Measurements from ENCODE around the gene KRT10.
"Not testable (repeated sequence)": the region's sequence is repeated elsewhere in the genome, so short reads cannot be mapped to it uniquely, and the experiment has no call there.

KRT10 gene

DNA sequence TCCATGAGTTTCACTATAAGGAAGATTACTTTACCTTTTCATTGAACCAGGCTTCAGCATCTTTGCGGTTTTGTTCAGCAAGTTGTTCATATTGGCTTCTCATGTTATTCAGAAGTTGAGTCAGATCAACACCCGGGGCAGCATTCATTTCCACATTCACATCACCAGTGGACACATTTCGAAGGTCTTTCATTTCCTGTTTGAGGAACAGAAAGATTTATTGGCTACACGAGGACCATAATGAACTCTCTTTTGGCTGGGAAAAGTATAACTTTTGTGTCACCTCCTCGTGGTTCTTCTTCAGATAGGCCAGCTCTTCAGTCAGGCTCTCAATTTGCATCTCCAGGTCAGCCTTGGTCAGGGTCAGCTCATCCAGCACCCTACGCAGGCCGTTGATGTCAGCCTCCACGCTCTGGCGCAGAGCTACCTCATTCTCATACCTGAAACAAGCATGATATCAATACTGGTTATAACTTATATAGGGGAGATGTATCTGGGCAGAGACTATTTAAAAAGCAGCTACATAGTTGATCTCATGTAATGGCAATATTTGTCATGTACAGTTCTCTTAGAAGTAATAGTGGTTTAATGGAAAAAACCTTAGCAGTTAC, 2.1 kb downstream of the KRT10 start:
- H3K9me3 ChIP-seq (ENCODE audit: control insufficient read depth in 2 of 2, low read length in 2 of 2), result no peaks in the 10 kb centered on the region
- no peak overlapping the region for H3K9ac ChIP-seq (ENCODE audit: low read depth in 1 of 2, low read length in 2 of 2)
- no peaks in the 10 kb centered on the region for H3K27me3 ChIP-seq (ENCODE audit: control insufficient read depth in 2 of 2, insufficient read depth in 2 of 2, low read length in 2 of 2)
- peaks cover 0 to 4% of the 10 kb centered on the region in 2 donors for H3K4me1 ChIP-seq (ENCODE audit: control insufficient read depth in 2 of 2, insufficient read depth in 2 of 2, low read length in 2 of 2)
- no peak overlapping the region for H3K4me3 ChIP-seq (ENCODE audit: low read length in 2 of 2)
- no peak overlapping the region for H3K27ac ChIP-seq (ENCODE audit: low read depth in 2 of 2, low read length in 2 of 2)
- peaks cover 0 to 6% of the 10 kb centered on the region in 2 donors for H3K36me3 ChIP-seq (ENCODE audit: control insufficient read depth in 2 of 2, insufficient read depth in 2 of 2, low read length in 2 of 2)

- Histone ChIP-seq H3K9ac (ENCODE audit: low read depth in 1 of 2, low read length in 2 of 2) (peak overlapping the region in 1 of 2 donors; percentile 49), H3K36me3 (ENCODE audit: control insufficient read depth in 2 of 2, insufficient read depth in 2 of 2, low read length in 2 of 2) (peaks cover 0 to 6% of the 10 kb centered on the region in 2 donors), H3K4me1 (ENCODE audit: control insufficient read depth in 2 of 2, insufficient read depth in 2 of 2, low read length in 2 of 2) (peaks cover 0 to 4% of the 10 kb centered on the region in 2 donors), H3K27me3 (ENCODE audit: control insufficient read depth in 2 of 2, insufficient read depth in 2 of 2, low read length in 2 of 2) (no peaks in the 10 kb centered on the region), H3K4me3 (ENCODE audit: low read length in 2 of 2) (peak overlapping the region; percentile 79 to 89), H3K9me3 (ENCODE audit: control insufficient read depth in 2 of 2, low read length in 2 of 2) (no peaks in the 10 kb centered on the region), H3K27ac (ENCODE audit: low read depth in 2 of 2, low read length in 2 of 2) (peak overlapping the region; percentile 16 to 87)
Observed at GRCh38 chr17:40819528-40820125, 2.8 kb downstream of the KRT10 start.

- H3K9me3 ChIP-seq (ENCODE audit: control insufficient read depth in 2 of 2, low read length in 2 of 2), result no peaks in the 10 kb centered on the region
Observed at GRCh38 chr17:40818733-40819527, 3.5 kb downstream of the KRT10 start.

DNA sequence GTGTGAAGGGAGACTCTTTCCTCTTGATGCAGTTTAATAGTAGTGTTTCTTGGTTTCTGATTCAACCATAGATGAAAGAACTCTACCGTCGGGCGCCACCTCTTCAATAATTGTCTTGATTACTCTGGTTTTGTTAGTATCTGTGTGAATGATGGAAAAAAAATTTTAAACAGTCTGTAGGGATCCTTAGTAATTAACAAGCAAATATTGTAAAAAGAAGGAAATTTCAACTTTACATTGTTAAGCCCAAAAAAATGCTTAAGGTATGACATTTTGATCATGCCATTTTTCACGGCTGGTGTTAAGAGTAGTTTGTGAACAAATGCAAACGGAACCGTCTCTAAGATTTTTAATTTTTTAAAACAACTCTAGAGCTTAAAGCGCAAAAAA, 4.1 kb downstream of the KRT10 start:
- no peaks in the 10 kb centered on the region for H3K9me3 ChIP-seq (ENCODE audit: control insufficient read depth in 2 of 2, low read length in 2 of 2)
- H3K27me3 ChIP-seq (ENCODE audit: control insufficient read depth in 2 of 2, insufficient read depth in 2 of 2, low read length in 2 of 2), result no peaks in the 10 kb centered on the region
- peak overlapping the region; percentile 87 for H3K27ac ChIP-seq (ENCODE audit: low read depth in 2 of 2, low read length in 2 of 2)
- peaks cover 0 to 4% of the 10 kb centered on the region in 2 donors for H3K4me1 ChIP-seq (ENCODE audit: control insufficient read depth in 2 of 2, insufficient read depth in 2 of 2, low read length in 2 of 2)
- H3K36me3 ChIP-seq (ENCODE audit: control insufficient read depth in 2 of 2, insufficient read depth in 2 of 2, low read length in 2 of 2), result peaks cover 0 to 6% of the 10 kb centered on the region in 2 donors
- peak overlapping the region; percentile 79 to 83 for H3K4me3 ChIP-seq (ENCODE audit: low read length in 2 of 2)
- H3K9ac ChIP-seq (ENCODE audit: low read depth in 1 of 2, low read length in 2 of 2), result peak overlapping the region; percentile 1 to 64

More at GRCh38 chr17:40818733-40819527, 3.5 kb downstream of the KRT10 start:
- peak overlapping the region; percentile 79 to 89 for H3K4me3 ChIP-seq (ENCODE audit: low read length in 2 of 2)
- H3K9ac ChIP-seq (ENCODE audit: low read depth in 1 of 2, low read length in 2 of 2), result peak overlapping the region; percentile 49 to 64
- peak overlapping the region; percentile 87 for H3K27ac ChIP-seq (ENCODE audit: low read depth in 2 of 2, low read length in 2 of 2)
- peaks cover 0 to 4% of the 10 kb centered on the region in 2 donors for H3K4me1 ChIP-seq (ENCODE audit: control insufficient read depth in 2 of 2, insufficient read depth in 2 of 2, low read length in 2 of 2)
- H3K27me3 ChIP-seq (ENCODE audit: control insufficient read depth in 2 of 2, insufficient read depth in 2 of 2, low read length in 2 of 2), result no peaks in the 10 kb centered on the region
- peaks cover 0 to 6% of the 10 kb centered on the region in 2 donors for H3K36me3 ChIP-seq (ENCODE audit: control insufficient read depth in 2 of 2, insufficient read depth in 2 of 2, low read length in 2 of 2)

GRCh38 chr17:40817103-40817682, 5.2 kb downstream of the KRT10 start:
- H3K4me3 ChIP-seq (ENCODE audit: low read length in 2 of 2), result no peak overlapping the region
- no peaks in the 10 kb centered on the region for H3K9me3 ChIP-seq (ENCODE audit: control insufficient read depth in 2 of 2, low read length in 2 of 2)
- H3K27ac ChIP-seq (ENCODE audit: low read depth in 2 of 2, low read length in 2 of 2), result no peak overlapping the region
- peaks cover 0 to 6% of the 10 kb centered on the region in 2 donors for H3K36me3 ChIP-seq (ENCODE audit: control insufficient read depth in 2 of 2, insufficient read depth in 2 of 2, low read length in 2 of 2)
- peaks cover 0 to 4% of the 10 kb centered on the region in 2 donors for H3K4me1 ChIP-seq (ENCODE audit: control insufficient read depth in 2 of 2, insufficient read depth in 2 of 2, low read length in 2 of 2)
- H3K9ac ChIP-seq (ENCODE audit: low read depth in 1 of 2, low read length in 2 of 2), result no peak overlapping the region
- H3K27me3 ChIP-seq (ENCODE audit: control insufficient read depth in 2 of 2, insufficient read depth in 2 of 2, low read length in 2 of 2), result peaks cover under 1 to 6% of the 10 kb centered on the region in 2 donors

- Histone ChIP-seq H3K4me3 (ENCODE audit: low read length in 2 of 2) (no peak overlapping the region), H3K4me1 (ENCODE audit: control insufficient read depth in 2 of 2, insufficient read depth in 2 of 2, low read length in 2 of 2) (peaks cover 0 to 4% of the 10 kb centered on the region in 2 donors), H3K27ac (ENCODE audit: low read depth in 2 of 2, low read length in 2 of 2) (no peak overlapping the region), H3K36me3 (ENCODE audit: control insufficient read depth in 2 of 2, insufficient read depth in 2 of 2, low read length in 2 of 2) (peaks cover 0 to 6% of the 10 kb centered on the region in 2 donors), H3K9ac (ENCODE audit: low read depth in 1 of 2, low read length in 2 of 2) (no peak overlapping the region), H3K27me3 (ENCODE audit: control insufficient read depth in 2 of 2, insufficient read depth in 2 of 2, low read length in 2 of 2) (peaks cover 3 to 9% of the 10 kb centered on the region in 2 donors), H3K9me3 (ENCODE audit: control insufficient read depth in 2 of 2, low read length in 2 of 2) (no peaks in the 10 kb centered on the region)
Observed at GRCh38 chr17:40816569-40816968, 5.8 kb downstream of the KRT10 start.

DNA sequence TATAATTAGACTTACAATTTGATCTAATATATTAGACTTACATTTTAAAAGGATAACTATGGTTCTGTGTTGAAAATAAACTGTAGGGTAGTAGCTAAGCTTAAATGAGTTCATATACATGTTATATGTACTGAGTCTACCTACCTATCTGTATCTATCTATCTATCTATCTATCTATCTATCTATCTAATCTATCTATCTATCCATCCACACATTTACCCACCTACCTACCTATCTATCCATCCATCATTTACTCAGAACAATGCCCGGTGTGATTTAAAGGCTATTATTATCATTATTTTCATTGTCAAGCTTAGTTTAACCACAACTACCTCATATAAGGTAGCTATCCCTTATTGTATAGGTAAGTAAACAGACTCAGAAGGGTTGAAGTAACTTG, 7.0 kb downstream of the KRT10 start:
- peaks cover 11 to 12% of the 10 kb centered on the region in 2 donors for H3K27me3 ChIP-seq (ENCODE audit: control insufficient read depth in 2 of 2, insufficient read depth in 2 of 2, low read length in 2 of 2)
- H3K4me3 ChIP-seq (ENCODE audit: low read length in 2 of 2), result no peak overlapping the region
- no peak overlapping the region for H3K9ac ChIP-seq (ENCODE audit: low read depth in 1 of 2, low read length in 2 of 2)
- peaks cover 0 to 4% of the 10 kb centered on the region in 2 donors for H3K4me1 ChIP-seq (ENCODE audit: control insufficient read depth in 2 of 2, insufficient read depth in 2 of 2, low read length in 2 of 2)
- no peak overlapping the region for H3K27ac ChIP-seq (ENCODE audit: low read depth in 2 of 2, low read length in 2 of 2)
- H3K36me3 ChIP-seq (ENCODE audit: control insufficient read depth in 2 of 2, insufficient read depth in 2 of 2, low read length in 2 of 2), result peaks cover 0 to 6% of the 10 kb centered on the region in 2 donors
- H3K9me3 ChIP-seq (ENCODE audit: control insufficient read depth in 2 of 2, low read length in 2 of 2), result no peaks in the 10 kb centered on the region

- not testable (repeated sequence) for H3K27ac ChIP-seq (ENCODE audit: low read depth in 2 of 2, low read length in 2 of 2); H3K4me1 ChIP-seq (ENCODE audit: control insufficient read depth in 2 of 2, insufficient read depth in 2 of 2, low read length in 2 of 2); H3K36me3 ChIP-seq (ENCODE audit: control insufficient read depth in 2 of 2, insufficient read depth in 2 of 2, low read length in 2 of 2); H3K4me3 ChIP-seq (ENCODE audit: low read length in 2 of 2); H3K9ac ChIP-seq (ENCODE audit: low read depth in 1 of 2, low read length in 2 of 2); H3K9me3 ChIP-seq (ENCODE audit: control insufficient read depth in 2 of 2, low read length in 2 of 2)
- peaks cover 17% of the 10 kb centered on the region in 2 donors for H3K27me3 ChIP-seq (ENCODE audit: control insufficient read depth in 2 of 2, insufficient read depth in 2 of 2, low read length in 2 of 2)
Observed at GRCh38 chr17:40814657-40815056, 7.8 kb downstream of the KRT10 start.

DNA sequence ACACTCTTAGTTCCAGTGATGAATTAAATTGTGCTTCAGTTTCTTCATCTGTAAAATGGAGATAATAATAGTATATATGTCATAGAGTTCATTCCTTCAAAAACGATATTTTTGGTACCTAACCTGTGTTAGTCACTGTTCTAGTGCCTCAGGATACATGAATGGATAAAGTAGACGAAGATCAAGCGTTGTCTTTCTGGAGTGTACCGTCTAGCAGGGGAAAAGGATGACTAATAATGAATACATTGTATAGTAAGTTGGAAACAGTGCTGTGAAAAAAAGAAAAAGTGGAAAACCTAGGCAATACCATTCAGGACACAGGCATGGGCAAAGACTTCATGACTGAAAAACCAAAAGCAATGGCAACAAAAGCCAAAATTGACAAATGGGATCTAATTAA, 8.6 kb downstream of the KRT10 start:
- Histone ChIP-seq H3K4me3 (ENCODE audit: low read length in 2 of 2) (no peak overlapping the region), H3K36me3 (ENCODE audit: control insufficient read depth in 2 of 2, insufficient read depth in 2 of 2, low read length in 2 of 2) (peaks cover 0 to 6% of the 10 kb centered on the region in 2 donors), H3K9me3 (ENCODE audit: control insufficient read depth in 2 of 2, low read length in 2 of 2) (no peaks in the 10 kb centered on the region), H3K27ac (ENCODE audit: low read depth in 2 of 2, low read length in 2 of 2) (no peak overlapping the region), H3K9ac (ENCODE audit: low read depth in 1 of 2, low read length in 2 of 2) (no peak overlapping the region), H3K4me1 (ENCODE audit: control insufficient read depth in 2 of 2, insufficient read depth in 2 of 2, low read length in 2 of 2) (peaks cover 0 to 4% of the 10 kb centered on the region in 2 donors), H3K27me3 (ENCODE audit: control insufficient read depth in 2 of 2, insufficient read depth in 2 of 2, low read length in 2 of 2) (peaks cover 20 to 22% of the 10 kb centered on the region in 2 donors)

DNA sequence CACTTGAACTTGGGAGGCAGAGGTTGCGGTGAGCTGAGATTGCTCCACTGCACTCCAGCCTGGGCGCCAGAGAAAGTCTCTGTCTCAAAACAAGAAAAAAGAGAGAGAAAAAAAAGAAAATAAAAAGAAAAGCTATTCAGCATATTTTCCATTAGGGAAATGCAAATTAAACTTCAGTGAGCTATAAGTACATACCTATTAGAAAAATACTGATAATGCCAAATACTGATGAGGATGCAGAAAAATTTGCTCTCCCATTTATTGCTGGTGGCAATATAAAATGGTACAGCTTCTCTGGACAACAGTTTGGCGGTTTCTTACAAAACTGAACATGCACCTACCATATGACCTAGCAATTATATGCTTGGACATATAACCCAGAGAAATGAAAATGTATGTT, 9.8 kb downstream of the KRT10 start:
- H3K4me3 ChIP-seq (ENCODE audit: low read length in 2 of 2), result no peak overlapping the region
- no peaks in the 10 kb centered on the region for H3K4me1 ChIP-seq (ENCODE audit: control insufficient read depth in 2 of 2, insufficient read depth in 2 of 2, low read length in 2 of 2)
- H3K36me3 ChIP-seq (ENCODE audit: control insufficient read depth in 2 of 2, insufficient read depth in 2 of 2, low read length in 2 of 2), result peaks cover 0 to 6% of the 10 kb centered on the region in 2 donors
- H3K9ac ChIP-seq (ENCODE audit: low read depth in 1 of 2, low read length in 2 of 2), result no peak overlapping the region
- no peaks in the 10 kb centered on the region for H3K9me3 ChIP-seq (ENCODE audit: control insufficient read depth in 2 of 2, low read length in 2 of 2)
- H3K27ac ChIP-seq (ENCODE audit: low read depth in 2 of 2, low read length in 2 of 2), result no peak overlapping the region
- H3K27me3 ChIP-seq (ENCODE audit: control insufficient read depth in 2 of 2, insufficient read depth in 2 of 2, low read length in 2 of 2), result peaks cover 22% of the 10 kb centered on the region in 2 donors
